Esophagus muscularis mucosa (tissue), 4 donors: ENCODE data around the gene BANF1. TPM values are rescaled to one million over a fixed set of nuclear protein-coding genes. Genes with fewer than 3 reads are reported as not detected.

Experiments used
- DNase-seq: peaks from one replicate; pipeline ENCODE4 v3.0.0-alpha.2; 2017; ENCODE audit errors: extremely low spot score
- H3K27ac ChIP-seq, 4 donors: fragments of 200-600 bp; sonication (generic); replicated peaks in 1 of 4; 1 replicate in 3 of 4; 2 replicates in 1 of 4; pipeline ENCODE4 v1.5.1; 2016 to 2019; ENCODE audit warnings: mild to moderate bottlenecking in 1 of 4
- H3K27me3 ChIP-seq, 4 donors: fragments of 200-600 bp; sonication (generic); one replicate each; pipeline versions ENCODE4 v1.5.1 to v1.6.0; 2016 to 2019
- H3K36me3 ChIP-seq, 4 donors: fragments of 200-600 bp; sonication (generic); one replicate each; pipeline ENCODE4 v1.5.1; 2016 to 2019
- H3K4me1 ChIP-seq, 4 donors: fragments of 200-600 bp; sonication (generic); one replicate each; pipeline ENCODE4 v1.5.1; 2016 to 2019
- H3K4me3 ChIP-seq, 4 donors: fragments of 200-600 bp; sonication (generic); 1 replicate in 2 of 4; 2 replicates in 2 of 4; pipeline ENCODE4 v1.5.1; 2016 to 2019; ENCODE audit warnings: mild to moderate bottlenecking in 4 of 4, moderate library complexity in 1 of 4
- H3K9me3 ChIP-seq, 4 donors: fragments of 200-600 bp; sonication (generic); 1 replicate in 3 of 4; 2 replicates in 1 of 4; pipeline ENCODE4 v1.5.1; 2016 to 2019
- CTCF ChIP-seq, 3 experiments: fragments of 200-600 bp in 2 of 3; fragments of 450-650 bp in 1 of 3; sonication (generic) in 2 of 3; IDR thresholded peaks; one replicate each; pipeline ENCODE4 v1.5.1; 2017 to 2019; ENCODE audit warnings: antibody characterized with exemption in 3 of 3, mild to moderate bottlenecking in 2 of 3, moderate library complexity in 1 of 3
- EP300 ChIP-seq: sonication (generic); formaldehyde crosslinking; IDR thresholded peaks from one replicate; pipeline ENCODE4 v1.6.1; 2017; ENCODE audit warnings: antibody characterized with exemption
- POLR2A ChIP-seq: fragments of 450-650 bp; IDR thresholded peaks from one replicate; pipeline ENCODE4 v1.6.1; 2017; ENCODE audit warnings: antibody characterized with exemption, moderate library complexity, mild to moderate bottlenecking, low read depth
- POLR2AphosphoS5 ChIP-seq, 2 donors: sonication (generic); formaldehyde crosslinking; IDR thresholded peaks; one replicate each; pipeline ENCODE4 v1.6.1; 2017; ENCODE audit warnings: antibody characterized with exemption in 2 of 2
- WGBS: methylation state at CpG from one replicate; pipeline ENCODE4 v1.1.5; 2018; 5-methylcytosine and 5-hydroxymethylcytosine counted together
- intact Hi-C: fragments of 100-400 bp; cut with DNase I; formaldehyde crosslinking; loops from one replicate; pipeline ENCODE4 v1.15.1; 2023
- total RNA-seq, 4 donors: library from RNA; depleted of rRNA; stranded (reverse); fragments of >200 nt; gene quantifications; one replicate each; pipeline versions ENCODE4 v1.1.0 to v1.2.1, GENCODE V29; 2016

BANF1 gene
- total RNA-seq, 4 donors from 2014 or later: 46.9 to 72.5 (median 57.9) TPM

GRCh38 chr11:66045177-66045639, 42.9 kb downstream of the BANF1 start:
- no peak overlapping the region for H3K4me3 ChIP-seq
- no peak for TF ChIP-seq POLR2A
- TF ChIP-seq CTCF (IDR thresholded peaks at IDR 0.05): peak; percentile 76 to 97 (median 83)
- peak in 1 of 2 donors; percentile 13 for TF ChIP-seq POLR2AphosphoS5 (IDR thresholded peaks at IDR 0.05)
- no peak for TF ChIP-seq EP300
- H3K27ac ChIP-seq: no peak overlapping the region
- peak; percentile 93 for DNase-seq
- intact Hi-C loops: no loop called here
- no peaks in the 10 kb centered on the region for H3K9me3 ChIP-seq
- H3K27me3 ChIP-seq: peaks cover 0 to 18% (median 3%) of the 10 kb centered on the region in 4 donors
- H3K4me1 ChIP-seq: peaks cover 15 to 45% (median 38%) of the 10 kb centered on the region in 4 donors
- WGBS: 22% methylated on average over 5 of the region's 11 CpGs
- peaks cover 0 to 6% (median 0%) of the 10 kb centered on the region in 4 donors for H3K36me3 ChIP-seq

DNA sequence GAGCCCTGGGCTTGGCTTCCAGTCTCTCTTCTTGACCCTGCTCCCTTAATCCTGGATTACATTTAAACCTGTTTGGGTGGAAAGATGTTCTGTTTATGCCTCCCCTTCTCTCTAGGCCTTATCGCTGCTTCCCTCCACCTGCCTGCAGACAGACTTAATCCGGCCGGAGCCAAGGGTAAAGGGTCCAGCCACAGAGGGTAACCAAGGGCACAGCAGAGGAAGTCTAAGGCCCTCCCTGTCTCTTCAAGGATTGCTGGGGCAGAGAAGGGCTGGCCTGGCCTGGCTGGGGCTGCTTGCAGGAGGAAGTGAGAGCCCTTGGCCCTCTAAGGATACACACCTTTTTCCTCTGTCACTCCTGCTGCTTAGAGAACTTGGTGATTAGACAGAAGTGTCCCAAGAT, 44.6 kb downstream of the BANF1 start:
- DNase-seq: no peak
- peaks cover 0 to 6% (median 0%) of the 10 kb centered on the region in 4 donors for H3K36me3 ChIP-seq
- H3K27me3 ChIP-seq: peaks cover 0 to 18% (median 3%) of the 10 kb centered on the region in 4 donors
- WGBS: 86% methylated on average over 3 of the region's 3 CpGs
- TF ChIP-seq CTCF (IDR thresholded peaks at IDR 0.05) (no peak), POLR2A (no peak)
- H3K4me1 ChIP-seq: peaks cover 22 to 54% (median 48%) of the 10 kb centered on the region in 4 donors
- intact Hi-C loops: no loop called here
- H3K27ac ChIP-seq: peak overlapping the region; percentile 69 to 81 (median 72)
- H3K4me3 ChIP-seq: no peak overlapping the region
- H3K9me3 ChIP-seq: no peaks in the 10 kb centered on the region

- no peak for TF ChIP-seq POLR2AphosphoS5 (IDR thresholded peaks at IDR 0.05)
- peaks cover 0 to 18% (median 3%) of the 10 kb centered on the region in 4 donors for H3K27me3 ChIP-seq
- DNase-seq: no peak
- peak overlapping the region; percentile 69 to 81 (median 72) for H3K27ac ChIP-seq
- H3K4me1 ChIP-seq: peaks cover 23 to 57% (median 51%) of the 10 kb centered on the region in 4 donors
- H3K4me3 ChIP-seq: peak overlapping the region in 2 of 4 donors; percentile 3 to 49
- intact Hi-C loops: no loop called here
- 37% methylated on average over 8 of the region's 11 CpGs for WGBS
- H3K9me3 ChIP-seq: no peaks in the 10 kb centered on the region
- H3K36me3 ChIP-seq: peaks cover 0 to 6% (median 0%) of the 10 kb centered on the region in 4 donors
Observed at GRCh38 chr11:66047541-66048365, 45.5 kb downstream of the BANF1 start.

DNA sequence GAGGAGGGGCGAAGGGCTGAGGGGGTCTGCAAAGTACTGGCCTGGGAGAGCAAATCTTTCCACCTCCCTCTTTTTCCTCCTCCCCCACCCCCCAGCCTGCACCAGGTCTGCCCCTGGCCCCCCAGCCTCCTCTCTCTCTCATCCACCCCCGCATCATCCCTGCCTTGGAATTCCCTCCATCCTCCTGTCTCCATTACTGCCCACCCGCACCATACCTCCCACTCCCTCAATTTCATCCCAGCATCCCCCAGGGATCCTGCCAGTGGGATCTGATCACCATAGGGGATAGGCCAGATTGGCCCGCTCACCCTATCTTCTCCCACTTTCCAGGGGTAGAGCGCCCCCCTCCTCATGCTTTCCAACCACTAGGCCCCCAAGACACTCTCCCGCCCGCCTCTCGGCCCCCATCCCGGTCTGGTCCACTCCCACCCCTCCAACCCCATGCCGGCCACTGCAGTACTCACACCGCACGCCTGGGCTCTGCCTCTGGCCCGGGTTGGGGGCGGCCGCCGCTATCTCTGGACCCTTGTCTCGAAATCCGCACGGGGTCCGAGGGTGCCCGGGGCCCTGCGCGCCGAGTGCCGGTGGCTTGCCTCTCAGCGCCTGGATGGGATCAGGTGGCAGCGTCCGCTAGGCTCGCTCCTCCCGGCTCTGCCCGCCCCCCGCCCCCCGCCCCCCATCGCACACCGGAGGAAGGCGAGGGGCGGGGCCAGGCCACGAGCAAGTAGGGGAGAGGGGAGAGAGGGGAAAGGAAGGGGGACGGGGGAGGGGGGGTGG, 46.4 kb downstream of the BANF1 start, which contains the start of gene GAL3ST3:
GAL3ST3 (minus strand) TSS at position 615 of the 777 bp plus-strand sequence. CDS start 3,746 bp downstream, outside the sequence.
- intact Hi-C loops: no loop called here
- Histone ChIP-seq H3K9me3 (no peaks in the 10 kb centered on the region), H3K36me3 (peaks cover 0 to 4% (median 2%) of the 10 kb centered on the region in 4 donors), H3K4me3 (peak within 1 kb of the TSS; percentile 22 to 51 (median 44)), H3K27ac (peak within 1 kb of the TSS; percentile 69 to 81 (median 72)), H3K4me1 (peaks cover 33 to 66% (median 61%) of the 10 kb centered on the region in 4 donors), H3K27me3 (peaks cover 0 to 18% (median 3%) of the 10 kb centered on the region in 4 donors)
- TF ChIP-seq POLR2AphosphoS5 (IDR thresholded peaks at IDR 0.05) (no peak), POLR2A (no peak), EP300 (no peak), CTCF (IDR thresholded peaks at IDR 0.05) (no peak)
- WGBS: 21% methylated on average over 12 of the region's 39 CpGs
- no peak for DNase-seq
